Glomerular visceral epithelial cell (primary cell): ENCODE results near the gene KPNA6.

Experiments used
- DNase-seq: peaks from one replicate; pipeline ENCODE4 v3.0.0-alpha.2; 2016; ENCODE audit errors: extremely low spot score

KPNA6 gene

DNA sequence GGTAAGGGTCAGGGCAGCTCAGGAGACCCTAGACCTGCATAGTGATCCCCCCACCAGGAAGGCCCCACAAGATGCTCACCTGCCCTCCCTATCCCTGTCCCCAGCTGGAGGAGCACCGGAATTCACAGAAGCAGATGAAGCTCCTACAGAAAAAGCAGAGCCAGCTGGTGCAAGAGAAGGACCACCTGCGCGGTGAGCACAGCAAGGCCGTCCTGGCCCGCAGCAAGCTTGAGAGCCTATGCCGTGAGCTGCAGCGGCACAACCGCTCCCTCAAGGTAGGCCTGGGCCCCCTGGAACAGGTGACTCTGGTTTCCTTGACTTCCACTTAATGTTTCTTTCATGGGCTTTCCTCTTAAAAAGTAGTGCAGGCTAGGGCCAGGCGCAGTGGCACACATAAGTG lies 80.0 kb downstream of the KPNA6 start:
- DNase-seq = no peak

DNA sequence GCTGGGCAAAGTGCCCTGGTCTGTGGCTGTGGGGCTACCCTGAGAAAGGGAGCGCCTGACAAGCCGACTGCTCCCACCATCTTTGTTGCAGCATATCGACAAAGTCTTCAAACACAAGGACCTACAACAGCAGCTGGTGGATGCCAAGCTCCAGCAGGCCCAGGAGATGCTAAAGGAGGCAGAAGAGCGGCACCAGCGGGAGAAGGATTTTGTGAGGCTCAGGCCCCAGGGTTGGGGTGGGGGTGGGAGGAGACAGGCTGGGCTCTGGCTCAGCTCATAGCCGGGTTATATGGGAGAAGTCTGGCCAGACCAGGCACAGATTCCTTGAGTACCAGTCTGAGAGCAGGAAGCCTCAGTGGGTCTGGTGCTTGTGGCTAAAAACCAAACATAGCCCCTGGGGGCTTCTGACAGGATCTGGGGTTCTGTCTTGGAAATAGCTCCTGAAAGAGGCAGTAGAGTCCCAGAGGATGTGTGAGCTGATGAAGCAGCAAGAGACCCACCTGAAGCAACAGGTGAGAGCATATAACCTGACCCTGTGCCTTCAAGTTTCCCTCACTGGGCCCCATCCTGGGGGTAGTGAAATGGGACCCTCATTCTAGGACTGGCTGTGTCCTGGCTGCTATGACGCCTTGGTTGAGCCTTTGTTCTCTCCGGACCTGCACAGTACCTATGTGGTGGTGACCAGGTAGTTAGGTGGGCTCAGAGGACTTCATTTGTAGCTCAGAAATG lies 84.5 kb downstream of the KPNA6 start:
- no peak for DNase-seq

DNA sequence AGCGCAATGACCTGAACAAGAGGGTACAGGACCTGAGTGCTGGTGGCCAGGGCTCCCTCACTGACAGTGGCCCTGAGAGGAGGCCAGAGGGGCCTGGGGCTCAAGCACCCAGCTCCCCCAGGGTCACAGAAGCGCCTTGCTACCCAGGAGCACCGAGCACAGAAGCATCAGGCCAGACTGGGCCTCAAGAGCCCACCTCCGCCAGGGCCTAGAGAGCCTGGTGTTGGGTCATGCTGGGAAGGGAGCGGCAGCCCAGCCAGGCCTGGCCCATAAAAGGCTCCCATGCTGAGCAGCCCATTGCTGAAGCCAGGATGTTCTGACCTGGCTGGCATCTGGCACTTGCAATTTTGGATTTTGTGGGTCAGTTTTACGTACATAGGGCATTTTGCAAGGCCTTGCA lies 87.1 kb downstream of the KPNA6 start:
- no peak for DNase-seq

DNA sequence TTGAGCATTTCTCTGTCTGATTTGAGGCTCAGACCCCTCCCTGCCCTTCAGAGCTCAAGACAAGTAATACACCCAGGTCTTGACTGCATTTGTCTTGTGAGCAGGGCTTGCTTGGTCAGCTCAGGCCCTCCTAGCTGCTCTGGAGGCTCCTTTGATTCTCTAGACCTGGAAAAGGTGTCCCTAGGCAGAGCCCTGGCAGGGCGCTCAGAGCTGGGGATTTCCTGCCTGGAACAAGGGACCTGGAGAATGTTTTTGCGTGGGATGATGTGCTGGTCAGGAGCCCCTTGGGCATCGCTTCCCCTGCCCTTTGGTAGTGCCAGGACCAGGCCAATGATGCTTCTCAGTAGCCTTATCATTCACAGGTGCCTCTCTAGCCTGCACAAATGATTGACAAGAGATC lies 87.7 kb downstream of the KPNA6 start:
- no peak for DNase-seq

DNA sequence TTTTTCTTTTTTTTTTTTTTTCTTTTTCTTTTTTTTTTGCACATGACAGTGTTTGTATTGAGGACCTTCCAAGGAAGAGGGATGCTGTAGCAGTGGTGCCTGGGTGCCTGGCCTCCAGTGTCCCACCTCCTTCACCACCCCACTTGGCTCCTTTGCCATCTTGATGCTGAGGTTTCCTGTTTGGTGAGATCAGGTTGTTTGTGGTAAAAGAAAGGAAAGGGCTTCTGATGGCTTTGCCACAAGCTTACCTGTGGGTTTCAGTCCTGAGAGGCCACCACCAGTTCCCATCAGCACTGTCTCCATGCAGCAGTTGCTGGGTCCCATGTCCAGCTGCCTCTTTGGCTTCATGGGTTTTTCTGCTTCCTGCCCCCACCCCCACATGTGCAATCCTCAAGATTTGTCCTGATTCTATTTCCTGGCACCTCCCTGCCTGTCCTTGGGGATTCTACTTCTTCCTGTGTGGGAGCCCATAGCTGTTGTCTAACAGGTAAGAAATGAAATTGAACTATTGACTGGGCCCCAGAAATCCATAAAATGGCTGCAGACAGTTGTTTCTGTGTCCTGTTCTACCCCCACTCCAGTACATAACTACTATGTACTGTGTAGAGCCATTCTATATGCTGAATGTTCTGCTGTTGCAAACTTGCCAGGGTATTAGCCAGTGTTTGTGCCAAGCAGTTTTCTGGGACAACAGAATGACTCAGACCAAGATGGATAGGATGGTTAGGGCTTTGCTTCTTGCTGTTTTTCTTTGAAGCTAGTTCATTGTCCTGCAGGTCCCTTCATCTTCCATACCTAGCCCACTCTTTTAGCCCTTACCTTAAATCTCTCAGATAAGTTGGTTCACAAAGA lies 88.3 kb downstream of the KPNA6 start:
- DNase-seq = no peak

DNA sequence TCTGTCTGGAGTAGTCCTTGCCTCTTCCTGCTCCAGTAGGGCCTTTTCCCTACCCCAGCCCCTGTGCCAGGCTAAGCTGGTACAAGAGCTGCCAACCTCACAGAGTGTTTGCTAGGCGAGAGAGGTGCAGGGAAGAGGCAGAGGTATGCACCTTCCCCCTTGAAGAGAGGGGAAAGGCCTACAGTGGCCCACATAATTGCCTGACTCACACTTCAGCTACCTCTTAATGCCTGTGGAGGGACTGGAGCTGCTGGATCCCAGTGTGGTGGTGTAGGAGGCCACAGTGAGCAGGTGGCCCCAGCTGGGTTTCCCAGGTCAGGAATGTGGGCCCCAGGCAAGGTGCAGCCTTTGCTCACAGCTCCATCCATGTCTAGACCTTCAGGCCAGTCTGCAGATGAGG lies 89.2 kb downstream of the KPNA6 start:
- peak; percentile 30 for DNase-seq

DNA sequence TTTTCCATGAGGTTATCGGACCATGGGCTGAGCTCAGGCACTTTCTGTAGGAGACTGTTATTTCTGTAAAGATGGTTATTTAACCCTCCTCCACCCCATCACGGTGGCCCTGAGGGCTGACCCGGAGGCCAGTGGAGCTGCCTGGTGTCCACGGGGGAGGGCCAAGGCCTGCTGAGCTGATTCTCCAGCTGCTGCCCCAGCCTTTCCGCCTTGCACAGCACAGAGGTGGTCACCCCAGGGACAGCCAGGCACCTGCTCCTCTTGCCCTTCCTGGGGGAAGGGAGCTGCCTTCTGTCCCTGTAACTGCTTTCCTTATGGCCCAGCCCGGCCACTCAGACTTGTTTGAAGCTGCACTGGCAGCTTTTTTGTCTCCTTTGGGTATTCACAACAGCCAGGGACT lies 90.0 kb downstream of the KPNA6 start:
- DNase-seq = no peak

DNA sequence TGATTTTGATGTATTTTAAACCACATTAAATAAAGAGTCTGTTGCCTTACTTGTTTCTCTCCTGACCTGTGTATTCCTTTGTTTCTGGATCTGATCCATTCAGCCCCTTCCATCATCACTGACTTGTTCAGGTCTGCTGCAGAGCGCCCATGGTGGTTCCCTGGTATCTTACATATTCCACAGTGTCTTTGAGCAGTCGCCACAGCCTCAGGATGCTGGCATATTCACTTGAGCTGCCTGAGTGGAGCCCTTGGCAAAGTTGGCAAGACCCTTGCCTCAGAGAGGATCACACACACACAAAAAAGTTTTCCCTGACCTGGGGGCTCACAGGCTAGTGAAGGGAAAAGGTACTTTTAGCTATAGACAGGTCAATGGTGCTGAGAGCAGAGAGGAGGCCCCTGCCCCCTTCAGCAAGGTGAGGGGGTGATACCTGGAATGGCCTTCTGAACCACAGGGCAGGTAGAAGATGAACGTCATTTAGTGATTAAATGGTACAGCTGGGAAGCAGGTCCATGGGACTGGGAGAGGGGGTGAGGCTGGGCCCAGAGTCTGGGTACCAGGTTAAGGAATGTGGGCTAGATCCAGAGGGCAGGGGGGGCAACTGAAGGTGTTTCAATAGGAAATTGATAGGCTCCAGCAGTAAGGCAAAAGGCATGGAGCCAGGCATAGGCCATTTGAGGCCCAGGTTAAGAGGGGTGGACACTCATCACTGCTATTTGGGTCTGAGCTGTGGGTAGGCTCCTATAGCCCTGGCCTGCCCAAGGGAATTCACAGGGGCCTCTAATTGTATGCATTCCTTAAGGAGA lies 90.6 kb downstream of the KPNA6 start:
- no peak for DNase-seq

DNA sequence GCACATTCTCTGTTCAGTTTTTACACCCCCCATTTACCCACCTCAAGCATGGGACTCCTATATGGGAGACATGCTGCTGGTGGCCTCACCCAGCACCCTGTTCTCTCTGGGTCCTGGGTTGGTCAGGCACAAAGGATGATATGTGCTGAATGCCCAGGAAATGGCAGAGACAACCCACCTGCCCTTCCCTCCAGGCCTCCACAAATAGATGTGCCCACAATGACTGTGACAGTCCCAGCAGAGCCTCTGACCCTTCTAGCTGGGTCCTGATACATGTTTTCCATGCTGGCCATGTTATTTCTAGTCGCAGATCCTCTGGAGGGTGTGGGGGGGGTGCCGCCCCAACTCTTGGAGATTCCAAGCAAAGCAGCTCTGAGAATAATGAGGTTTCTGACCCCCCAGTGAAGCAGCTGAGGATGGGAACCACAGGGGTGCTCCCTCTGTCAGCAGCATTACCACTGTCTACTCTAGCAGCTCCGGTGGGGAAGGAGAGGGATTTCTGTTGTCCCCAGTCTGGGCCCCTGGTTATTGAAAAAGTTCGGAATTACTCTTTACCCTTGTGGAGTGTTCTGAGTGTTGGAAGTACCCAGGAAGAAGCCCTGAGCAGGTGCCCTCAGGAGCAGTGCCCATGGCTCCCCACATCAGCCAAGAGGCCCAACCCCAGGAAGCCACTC lies 91.3 kb downstream of the KPNA6 start:
- no peak for DNase-seq

DNA sequence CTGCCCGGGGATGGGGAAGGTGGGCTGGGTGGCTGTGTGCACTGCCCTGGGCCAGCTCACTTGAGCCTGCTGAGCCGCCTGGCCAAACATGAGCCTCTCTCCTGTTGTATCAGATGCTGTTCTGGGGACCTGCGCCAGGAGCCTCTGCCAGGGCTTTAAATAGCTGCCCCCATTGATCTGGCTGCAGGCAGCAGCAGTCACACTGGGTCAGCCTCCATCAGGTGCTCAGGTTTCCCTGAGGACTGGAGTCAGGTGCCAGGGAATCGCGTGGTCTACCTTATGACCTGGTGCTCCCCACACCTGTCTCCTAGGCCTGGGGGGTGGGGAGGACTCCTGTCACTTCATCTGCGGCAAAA lies 91.8 kb downstream of the KPNA6 start:
- DNase-seq = no peak

DNA sequence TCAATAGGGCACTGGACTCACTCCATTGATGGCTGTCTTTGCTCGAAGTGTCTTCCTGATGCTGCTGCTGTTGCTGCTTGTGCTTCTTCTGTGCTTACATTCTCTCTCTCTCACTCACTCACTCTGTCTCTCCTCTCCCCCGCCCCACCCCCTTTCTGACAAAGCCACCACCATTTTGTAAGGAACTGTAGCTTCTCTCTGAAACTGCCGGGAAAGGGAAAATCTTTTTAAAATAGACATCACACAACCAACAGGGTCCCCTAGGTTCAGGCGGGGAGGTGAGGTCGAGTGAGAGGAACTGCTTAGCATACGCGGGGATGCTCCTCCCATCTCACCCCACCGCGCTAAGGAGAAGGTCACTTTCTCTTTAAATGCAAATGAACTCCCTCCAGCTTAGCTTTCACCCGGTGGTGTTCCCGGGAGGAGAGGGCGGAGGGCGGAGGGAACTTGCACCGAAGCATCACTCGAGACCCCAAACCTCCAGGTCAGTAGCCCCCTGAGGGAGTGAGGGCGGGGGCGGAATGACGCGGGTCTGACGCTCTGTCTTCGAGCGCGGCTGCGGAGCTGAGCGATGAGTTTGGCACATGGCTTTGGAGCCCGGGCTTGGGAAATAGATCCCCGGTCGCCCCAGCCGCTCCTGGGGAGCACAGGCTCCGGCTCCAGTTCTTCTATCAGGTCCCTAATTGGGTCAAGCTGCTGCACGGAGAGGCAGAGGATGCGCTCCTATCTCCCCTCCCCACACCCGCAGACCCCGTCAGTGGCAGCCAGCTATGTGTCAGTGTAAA lies 92.6 kb downstream of the KPNA6 start, which contains the start of gene CCDC28B:
Gene CCDC28B (plus strand): TSS at position 370 of the 785 bp plus-strand sequence. CDS start 1,341 bp downstream, outside the sequence.
- DNase-seq = peak; percentile 48

DNA sequence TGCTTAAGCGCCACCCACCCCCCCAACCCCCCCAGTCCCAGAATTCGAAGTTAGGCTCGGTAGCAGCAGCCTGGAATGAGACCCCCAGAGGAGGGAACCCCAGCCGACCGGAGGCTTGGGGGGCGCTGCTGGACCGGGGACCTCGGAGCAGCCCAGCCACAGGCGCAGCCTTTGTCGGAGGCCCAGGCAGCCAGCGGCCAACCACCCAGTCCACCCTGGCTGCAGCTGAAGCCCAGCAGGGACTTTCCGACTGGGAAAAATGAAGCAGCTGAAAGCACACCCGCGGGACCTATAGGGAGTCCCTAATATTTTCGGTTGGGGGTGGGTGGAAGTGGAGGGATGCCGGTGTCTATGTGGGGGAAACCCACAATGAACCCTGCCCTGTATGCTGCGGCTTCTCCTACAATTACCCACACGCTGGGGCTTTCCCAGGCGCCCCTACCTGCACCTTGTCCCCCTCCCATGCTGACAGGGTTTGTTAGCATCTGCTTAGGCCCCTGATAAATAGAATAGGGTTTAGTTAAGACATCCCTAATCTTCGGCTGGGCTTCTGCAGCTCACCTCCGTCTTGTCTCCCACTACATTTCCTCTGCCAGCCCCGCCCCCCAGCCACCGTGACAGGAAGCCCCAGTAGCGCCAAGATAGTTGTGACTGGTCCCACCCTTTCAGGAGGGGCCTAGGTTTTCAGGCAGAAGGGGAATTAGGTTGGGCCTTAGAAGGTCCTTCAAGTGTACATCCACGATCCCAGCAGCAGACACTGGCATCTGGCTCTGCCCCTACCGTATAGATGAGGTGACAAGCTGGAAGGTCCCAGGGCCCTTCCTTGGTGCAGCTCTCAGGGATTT lies 93.4 kb downstream of the KPNA6 start:
- peak; percentile 44 for DNase-seq

DNA sequence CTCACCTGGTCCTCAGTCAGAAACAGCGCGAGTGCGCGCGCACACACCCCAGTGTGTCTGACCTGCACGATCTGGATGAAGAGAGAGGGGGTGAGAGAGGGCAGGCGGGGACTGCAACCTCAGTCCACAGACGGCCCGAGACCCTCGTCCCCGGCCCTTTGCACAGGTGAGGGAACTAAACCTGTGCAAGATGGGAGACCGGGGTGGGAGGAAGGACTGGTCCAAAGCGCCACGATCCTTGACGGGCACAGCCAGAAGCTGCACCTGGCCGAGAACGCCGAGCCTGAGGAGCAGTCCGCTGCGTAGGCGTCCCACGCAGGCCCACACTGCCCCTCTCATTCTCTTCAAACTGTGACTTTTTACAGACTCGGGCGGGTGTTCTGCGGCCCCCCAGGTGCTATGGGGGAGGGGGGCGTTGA lies 97.1 kb downstream of the KPNA6 start:
- DNase-seq = no peak

DNA sequence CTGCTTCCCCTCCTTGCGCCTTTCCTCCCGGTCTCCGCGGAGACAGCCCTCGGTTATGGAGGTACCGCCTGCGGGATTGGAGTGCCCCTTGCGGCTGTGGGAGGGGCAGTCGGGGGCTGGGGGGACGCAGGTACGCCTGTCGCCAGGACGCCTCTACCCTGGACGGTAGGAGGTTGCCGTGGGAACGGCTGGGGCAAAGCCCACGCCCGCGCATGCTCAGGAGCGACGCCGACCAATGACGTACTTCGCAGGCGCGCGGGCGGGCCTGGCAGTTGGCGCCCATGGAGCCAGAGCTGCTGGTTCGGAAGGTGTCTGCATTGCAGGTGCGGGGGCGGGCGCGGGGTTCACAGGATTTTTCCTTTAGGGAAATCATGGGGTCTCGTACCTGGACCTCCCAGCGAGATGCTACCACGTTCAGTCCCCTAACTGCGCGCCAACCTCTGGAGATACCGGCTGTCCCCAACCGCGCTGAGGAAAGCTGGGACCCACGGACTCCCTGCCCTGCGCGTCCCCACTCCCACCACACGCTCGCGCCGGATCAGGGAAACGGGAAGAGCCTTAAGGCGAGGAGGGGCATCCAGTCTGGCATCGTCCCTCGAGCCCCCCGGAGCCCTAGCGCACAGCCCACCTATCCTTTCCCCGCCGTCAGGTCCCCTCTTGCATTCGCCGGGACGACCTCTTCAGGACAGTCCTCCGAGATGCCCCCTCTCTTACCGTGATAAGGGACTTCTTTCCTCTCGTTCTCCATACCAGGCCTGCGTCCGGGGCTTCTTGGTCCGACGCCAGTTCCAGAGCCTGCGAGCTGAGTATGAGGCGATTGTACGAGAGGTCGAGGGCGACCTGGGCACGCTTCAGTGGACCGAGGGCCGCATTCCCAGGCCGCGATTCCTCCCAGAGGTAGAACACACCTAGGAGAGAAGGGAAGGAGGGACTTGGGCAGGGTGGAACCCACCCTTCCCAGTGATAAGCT lies 97.8 kb downstream of the KPNA6 start, which contains the start of gene IQCC:
Gene IQCC (plus strand): TSS at position 271 of the 970 bp plus-strand sequence. CDS start 11 bp downstream, at position 282.
- DNase-seq = peak; percentile 87

DNA sequence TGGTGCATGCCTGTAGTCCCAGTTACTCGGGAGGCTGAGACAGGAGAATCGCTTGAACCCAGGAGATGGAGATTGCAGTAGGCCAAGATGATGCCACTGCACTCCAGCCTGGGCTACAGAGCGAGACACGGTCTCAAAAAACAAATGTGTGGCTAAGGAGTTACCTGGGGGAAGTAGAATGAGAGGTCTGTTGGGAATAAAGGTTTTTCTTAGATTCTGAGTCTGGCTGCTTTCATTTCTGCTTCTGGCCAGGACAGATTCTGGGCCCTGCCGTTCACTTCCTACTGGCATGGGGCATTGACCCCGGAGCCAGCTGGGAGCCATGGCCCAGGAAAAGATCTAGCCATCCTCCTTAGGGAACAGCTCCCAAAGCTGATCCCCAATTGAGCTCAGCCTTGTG lies 100.6 kb downstream of the KPNA6 start:
- no peak for DNase-seq

DNA sequence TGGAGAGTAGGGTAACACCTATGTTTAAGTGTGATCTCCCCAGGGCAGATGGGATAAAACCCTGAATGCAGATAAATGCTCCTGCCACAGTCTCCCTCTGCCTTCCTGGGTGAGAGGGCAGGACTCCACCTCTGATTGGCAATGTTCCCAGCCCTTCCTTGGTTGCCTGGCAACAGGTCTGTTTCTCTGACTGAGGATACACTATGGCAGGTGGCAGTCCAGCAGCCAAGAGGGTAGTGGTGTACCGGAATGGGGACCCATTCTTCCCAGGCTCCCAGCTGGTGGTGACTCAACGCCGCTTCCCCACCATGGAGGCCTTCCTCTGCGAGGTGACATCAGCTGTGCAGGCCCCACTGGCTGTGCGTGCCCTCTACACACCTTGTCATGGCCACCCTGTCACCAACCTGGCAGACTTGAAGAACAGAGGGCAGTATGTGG lies 101.1 kb downstream of the KPNA6 start, which contains the start of gene DCDC2B:
Gene DCDC2B (plus strand): TSS at position 199 of the 438 bp plus-strand sequence. CDS start 5 bp downstream, at position 204.
- DNase-seq = peak; percentile 88

DNA sequence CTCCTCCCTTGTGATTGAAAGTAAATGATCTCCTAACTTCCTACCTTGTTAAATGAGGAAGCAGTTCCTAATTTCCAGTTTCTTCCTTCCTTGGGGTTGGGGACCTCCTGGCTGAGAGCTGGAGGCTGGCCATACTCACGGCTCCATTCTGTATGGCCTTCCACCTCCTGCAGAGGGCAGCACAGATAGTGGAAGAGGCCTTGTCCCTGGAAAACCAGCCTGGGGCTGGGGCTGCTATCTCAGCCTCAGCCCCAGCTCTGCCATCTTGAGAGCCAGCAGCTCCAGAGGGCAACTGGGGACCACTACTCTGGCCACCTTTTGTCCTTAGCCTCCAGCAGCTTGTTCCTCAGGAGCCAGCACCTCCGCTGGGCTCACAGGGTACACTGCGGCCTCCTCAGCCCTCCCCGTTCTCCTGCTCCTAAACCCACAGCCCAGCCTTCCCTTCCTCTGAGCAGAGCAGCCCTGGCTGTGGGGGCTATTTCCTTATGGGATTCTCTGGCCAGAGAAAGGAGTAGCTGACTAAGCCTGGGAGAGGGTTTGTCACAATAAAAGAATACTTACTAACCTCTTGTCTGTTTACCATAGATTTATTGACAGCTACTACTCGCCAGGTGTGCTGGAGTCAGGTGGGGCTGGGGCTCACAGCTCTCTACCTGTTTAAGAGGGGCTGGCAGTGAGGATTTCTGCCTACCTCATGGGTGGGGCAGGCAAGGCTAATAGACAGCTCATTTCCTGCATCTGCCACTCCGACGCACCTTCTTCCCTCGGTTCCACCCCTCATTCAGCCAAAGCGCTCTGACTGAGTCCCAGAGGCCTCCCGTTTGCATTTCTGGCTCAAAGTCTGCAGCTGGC lies 108.0 kb downstream of the KPNA6 start:
- DNase-seq = peak; percentile 67
